Heart right ventricle (tissue), 16 donors: ENCODE results near the gene ITGB2. TPM values are rescaled to one million over a fixed set of nuclear protein-coding genes. Genes with fewer than 3 reads are reported as not detected.

Source experiments
- ATAC-seq, 8 donors: fragments of 200-7000 bp; cut with Tn5 transposase; one replicate each; pipeline ENCODE4 v1.9.1; 2020; ENCODE audit warnings: mild to moderate bottlenecking in 8 of 8, moderate library complexity in 8 of 8, moderate number of reproducible peaks in 1 of 8
- DNase-seq, 2 donors: peaks; one replicate each; pipeline ENCODE4 v3.0.0-alpha.2; 2020
- H3K27ac ChIP-seq, 10 donors: fragments of 200-600 bp; sonication (generic) in 2 of 10; one replicate each; pipeline versions ENCODE4 v1.5.0 to v1.8.0; 2020 to 2022; ENCODE audit warnings: mild to moderate bottlenecking in 3 of 10
- H3K27me3 ChIP-seq, 7 donors: fragments of 200-600 bp; one replicate each; pipeline ENCODE4 v1.8.0; 2021 to 2022; ENCODE audit warnings: mild to moderate bottlenecking in 2 of 7
- H3K36me3 ChIP-seq, 9 donors: fragments of 200-600 bp; sonication (generic) in 1 of 9; one replicate each; pipeline versions ENCODE4 v1.5.0 to v1.8.0; 2020 to 2022; ENCODE audit warnings: mild to moderate bottlenecking in 2 of 9
- H3K4me1 ChIP-seq, 9 donors: fragments of 200-600 bp; sonication (generic) in 1 of 9; one replicate each; pipeline versions ENCODE4 v1.5.0 to v1.8.0; 2020 to 2022; ENCODE audit warnings: mild to moderate bottlenecking in 4 of 9
- H3K4me3 ChIP-seq, 10 donors: fragments of 200-600 bp; sonication (generic) in 2 of 10; one replicate each; pipeline versions ENCODE4 v1.5.0 to v1.8.0; 2020 to 2022; ENCODE audit warnings: mild to moderate bottlenecking in 7 of 10, moderate library complexity in 2 of 10
- H3K9me3 ChIP-seq, 11 donors: fragments of 200-600 bp in 10 of 11; sonication (generic) in 2 of 11; one replicate each; pipeline versions ENCODE4 v1.5.0 to v1.8.0; 2013 to 2022; ENCODE audit warnings: mild to moderate bottlenecking in 2 of 11, control low read depth in 1 of 11, moderate library complexity in 1 of 11
- WGBS, 2 donors: extraction: QIAGEN DNeasy Blood & Tissue Kit; methylation state at CpG; one replicate each; pipeline ENCODE4 v1.1.7; 2013; ENCODE audit warnings: inconsistent platforms in 1 of 2; 5-methylcytosine and 5-hydroxymethylcytosine counted together
- intact Hi-C, 10 donors: fragments of 100-400 bp; cut with DNase I; formaldehyde crosslinking; loops; one replicate each; pipeline versions ENCODE4 v1.11.1 to v1.14.2; 2022
- polyA plus RNA-seq, 2 donors: library from polyadenylated mRNA; stranded (reverse); fragments of 200-250 nt; gene quantifications; one replicate each; pipeline ENCODE4 v1.2.3, GENCODE V29; 2013
- total RNA-seq, 10 donors: library from RNA; stranded (reverse); fragmentation: NEBNext Ultra II Directional in 3 of 10; extraction: Animal tissue kit (Norgen Biotek cat#: 25700) in 3 of 10; gene quantifications; one replicate each; pipeline versions ENCODE4 v1.2.1 to v1.2.4, GENCODE V29; 2021 to 2023
- TF ChIP-seq, protein P1 (sequence below), 9 donors: fragments of 200-600 bp; sonication (generic) in 2 of 9; IDR thresholded peaks; one replicate each; pipeline versions ENCODE4 v1.5.0 to v1.8.0; 2021 to 2022; ENCODE audit warnings: antibody characterized with exemption in 9 of 9, mild to moderate bottlenecking in 5 of 9, moderate library complexity in 1 of 9
- donor health status: Arrhythmogenic right ventricular cardiomyopathy.
- donor health status: ischemic (EF 13 %, LVEDD 7.1; RV severe dilation, severe dysfunction).
- donor health status: healthy with polysubstance abuse.
- donor health status: DM: no; HTN: yes; CAD: no.
- donor health status: DM: no; HTN: no; CAD: no.
- donor health status: ischemic (EF 25% LVEDD 6.9; RV normal size, moderate dysfunction).
- donor health status: ischemic (EF 25% LVEDD 5.7; RV mildly dilated, moderate dysfunction).
- donor health status: healthy.
- donor health status: DM: yes; HTN: yes; CAD: no.
- donor health status: Ischemic cardiomyopathy.
- donor health status: ischemic (EF 35%, LVEDD 5.7; RV mildly dilated, moderate dysfunction).
- donor health status: nonischemic (EF 11% LVEDD 7.7; RV severe dilation, severe dysfunction).
- donor health status: DM: yes; HTN: yes; CAD: no.
- donor health status: PGD.
- donor health status: ischemic (EF 29% LVEDD 5.4; RV normal size, mild dysfunction).
- donor health status: nonischemic (EF 23%, LVEDD 6.1; RV moderate dilation, normal function).

Gene ITGB2
- total and polyA plus RNA-seq, 12 donors = 5.1 to 151 (median 11.4) TPM

- intact Hi-C loops = no loop called here
- ATAC-seq = peak in 1 of 8 donors; percentile 23
- TF ChIP-seq, protein P1, sequence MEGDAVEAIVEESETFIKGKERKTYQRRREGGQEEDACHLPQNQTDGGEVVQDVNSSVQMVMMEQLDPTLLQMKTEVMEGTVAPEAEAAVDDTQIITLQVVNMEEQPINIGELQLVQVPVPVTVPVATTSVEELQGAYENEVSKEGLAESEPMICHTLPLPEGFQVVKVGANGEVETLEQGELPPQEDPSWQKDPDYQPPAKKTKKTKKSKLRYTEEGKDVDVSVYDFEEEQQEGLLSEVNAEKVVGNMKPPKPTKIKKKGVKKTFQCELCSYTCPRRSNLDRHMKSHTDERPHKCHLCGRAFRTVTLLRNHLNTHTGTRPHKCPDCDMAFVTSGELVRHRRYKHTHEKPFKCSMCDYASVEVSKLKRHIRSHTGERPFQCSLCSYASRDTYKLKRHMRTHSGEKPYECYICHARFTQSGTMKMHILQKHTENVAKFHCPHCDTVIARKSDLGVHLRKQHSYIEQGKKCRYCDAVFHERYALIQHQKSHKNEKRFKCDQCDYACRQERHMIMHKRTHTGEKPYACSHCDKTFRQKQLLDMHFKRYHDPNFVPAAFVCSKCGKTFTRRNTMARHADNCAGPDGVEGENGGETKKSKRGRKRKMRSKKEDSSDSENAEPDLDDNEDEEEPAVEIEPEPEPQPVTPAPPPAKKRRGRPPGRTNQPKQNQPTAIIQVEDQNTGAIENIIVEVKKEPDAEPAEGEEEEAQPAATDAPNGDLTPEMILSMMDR (IDR thresholded peaks at IDR 0.05) = no peak
- peaks cover 0 to 10% (median 0%) of the 10 kb centered on the region in 7 donors for H3K27me3 ChIP-seq
- no peaks in the 10 kb centered on the region for H3K9me3 ChIP-seq
- no peak overlapping the region for H3K4me3 ChIP-seq
- H3K4me1 ChIP-seq = peaks cover 0 to 60% (median 6%) of the 10 kb centered on the region in 9 donors
- H3K36me3 ChIP-seq = peaks cover 0 to 76% (median 0%) of the 10 kb centered on the region in 9 donors
- 78 to 81% methylated on average over 7 of the region's 7 CpGs for WGBS, 2 donors
- DNase-seq = no peak
- H3K27ac ChIP-seq = peak overlapping the region in 1 of 10 donors; percentile 39
These were observed 15.0 kb downstream of the ITGB2 start for GRCh38 chr21:44905728-44906090.

GRCh38 chr21:44905016-44905727, 15.5 kb downstream of the ITGB2 start:
- Histone ChIP-seq H3K27me3 (peaks cover 0 to 14% (median 0%) of the 10 kb centered on the region in 7 donors), H3K27ac (peak overlapping the region in 1 of 10 donors; percentile 39), H3K4me1 (peaks cover 0 to 55% (median 5%) of the 10 kb centered on the region in 9 donors), H3K36me3 (peaks cover 0 to 78% (median 0%) of the 10 kb centered on the region in 9 donors), H3K9me3 (no peaks in the 10 kb centered on the region), H3K4me3 (no peak overlapping the region)
- DNase-seq (no peak), ATAC-seq (no peak)
- WGBS, 2 donors = 88 to 94% methylated on average over 17 to 22 of the region's 22 CpGs
- intact Hi-C loops = no loop called here
- TF ChIP-seq, protein P1 (IDR thresholded peaks at IDR 0.05) = no peak

- Histone ChIP-seq H3K27me3 (peaks cover 0 to 19% (median 0%) of the 10 kb centered on the region in 7 donors), H3K27ac (no peak overlapping the region), H3K36me3 (peaks cover 0 to 78% (median 0%) of the 10 kb centered on the region in 9 donors), H3K9me3 (no peaks in the 10 kb centered on the region), H3K4me3 (no peak overlapping the region), H3K4me1 (peaks cover 0 to 47% (median 5%) of the 10 kb centered on the region in 9 donors)
- no peak for DNase-seq
- no peak for ATAC-seq
- 91 to 96% methylated on average over 14 of the region's 14 CpGs for WGBS, 2 donors
- TF ChIP-seq, protein P1 (IDR thresholded peaks at IDR 0.05) = no peak
- intact Hi-C loops = no loop called here
These were observed 16.4 kb downstream of the ITGB2 start for GRCh38 chr21:44904141-44904923.

GRCh38 chr21:44903689-44904088, 17.0 kb downstream of the ITGB2 start:
- Histone ChIP-seq H3K27ac (peak overlapping the region in 1 of 10 donors; percentile 24), H3K27me3 (peaks cover 0 to 24% (median 0%) of the 10 kb centered on the region in 7 donors), H3K36me3 (peaks cover 0 to 78% (median 0%) of the 10 kb centered on the region in 9 donors), H3K4me3 (no peak overlapping the region), H3K4me1 (peaks cover 0 to 41% (median 5%) of the 10 kb centered on the region in 9 donors), H3K9me3 (no peaks in the 10 kb centered on the region)
- DNase-seq (peak in 1 of 2 donors; percentile 7), ATAC-seq (no peak)
- intact Hi-C loops = no loop called here
- WGBS, 2 donors = 86 to 90% methylated on average over 22 of the region's 22 CpGs
- TF ChIP-seq, protein P1 (IDR thresholded peaks at IDR 0.05) = no peak
